KMS-11 (cell line): ENCODE data around the gene ITGA11.

ENCODE experiments used
- H2AFZ ChIP-seq: fragments of 200-600 bp; sonication (generic); 2 replicates; pipeline ENCODE4 v1.6.1; 2016; ENCODE audit warnings: antibody characterized with exemption, mixed run types, low read depth
- H3K27ac ChIP-seq: fragments of 200-600 bp; sonication (generic); 2 replicates; pipeline ENCODE4 v1.6.1; 2016; ENCODE audit warnings: mild to moderate bottlenecking, mixed run types
- H3K27me3 ChIP-seq: fragments of 200-600 bp; sonication (generic); 2 replicates; pipeline ENCODE4 v1.6.1; 2017; ENCODE audit warnings: mild to moderate bottlenecking, low read depth, mixed run types, moderate library complexity; ENCODE audit not compliant: insufficient read depth
- H3K36me3 ChIP-seq: fragments of 200-600 bp; sonication (generic); 2 replicates; pipeline ENCODE4 v1.6.1; 2017; ENCODE audit warnings: mild to moderate bottlenecking, mixed run types; ENCODE audit not compliant: insufficient read depth
- H3K4me1 ChIP-seq: fragments of 200-600 bp; sonication (generic); 2 replicates; pipeline ENCODE4 v1.6.1; 2016; ENCODE audit warnings: mild to moderate bottlenecking, low read depth, mixed run types; ENCODE audit not compliant: poor library complexity, severe bottlenecking
- H3K4me2 ChIP-seq: fragments of 200-600 bp; sonication (generic); 2 replicates; pipeline ENCODE4 v1.7.0; 2016; ENCODE audit warnings: mild to moderate bottlenecking, mixed run types
- H3K4me3 ChIP-seq: fragments of 200-600 bp; sonication (generic); IDR thresholded peaks from 2 replicates; pipeline ENCODE4 v1.6.1; 2017; ENCODE audit warnings: low read depth, low read length, mixed read lengths; ENCODE audit not compliant: insufficient read depth
- H3K79me2 ChIP-seq: fragments of 200-600 bp; sonication (generic); 2 replicates; pipeline ENCODE4 v1.6.1; 2016; ENCODE audit warnings: low read depth, mixed run types; ENCODE audit not compliant: insufficient read depth
- H3K9ac ChIP-seq: fragments of 200-600 bp; sonication (generic); 2 replicates; pipeline ENCODE4 v1.6.1; 2016; ENCODE audit warnings: mild to moderate bottlenecking, mixed run types
- H4K20me1 ChIP-seq: fragments of 200-600 bp; sonication (generic); 2 replicates; pipeline ENCODE4 v1.6.1; 2016; ENCODE audit warnings: mild to moderate bottlenecking, mixed run types; ENCODE audit not compliant: insufficient read depth
- TF ChIP-seq, protein P1 (sequence below): fragments of 200-600 bp; sonication (generic); conservative IDR thresholded peaks from 2 replicates; pipeline ENCODE4 v1.6.1; 2017; ENCODE audit warnings: low read depth, mild to moderate bottlenecking, antibody characterized with exemption, low read length, moderate library complexity, mixed read lengths

The ITGA11 gene

GRCh38 chr15:68370768-68371151, 61.2 kb downstream of the ITGA11 start:
- Histone ChIP-seq H3K36me3 (no peaks in the 10 kb centered on the region), H3K4me1 (no peaks in the 10 kb centered on the region), H3K27ac (no peak overlapping the region), H3K9ac (no peak overlapping the region), H2AFZ (no peak overlapping the region), H3K27me3 (no peaks in the 10 kb centered on the region), H3K4me2 (no peak overlapping the region), H4K20me1 (no peaks in the 10 kb centered on the region), H3K79me2 (no peaks in the 10 kb centered on the region), H3K4me3 (no peak overlapping the region)
- TF ChIP-seq, protein P1, sequence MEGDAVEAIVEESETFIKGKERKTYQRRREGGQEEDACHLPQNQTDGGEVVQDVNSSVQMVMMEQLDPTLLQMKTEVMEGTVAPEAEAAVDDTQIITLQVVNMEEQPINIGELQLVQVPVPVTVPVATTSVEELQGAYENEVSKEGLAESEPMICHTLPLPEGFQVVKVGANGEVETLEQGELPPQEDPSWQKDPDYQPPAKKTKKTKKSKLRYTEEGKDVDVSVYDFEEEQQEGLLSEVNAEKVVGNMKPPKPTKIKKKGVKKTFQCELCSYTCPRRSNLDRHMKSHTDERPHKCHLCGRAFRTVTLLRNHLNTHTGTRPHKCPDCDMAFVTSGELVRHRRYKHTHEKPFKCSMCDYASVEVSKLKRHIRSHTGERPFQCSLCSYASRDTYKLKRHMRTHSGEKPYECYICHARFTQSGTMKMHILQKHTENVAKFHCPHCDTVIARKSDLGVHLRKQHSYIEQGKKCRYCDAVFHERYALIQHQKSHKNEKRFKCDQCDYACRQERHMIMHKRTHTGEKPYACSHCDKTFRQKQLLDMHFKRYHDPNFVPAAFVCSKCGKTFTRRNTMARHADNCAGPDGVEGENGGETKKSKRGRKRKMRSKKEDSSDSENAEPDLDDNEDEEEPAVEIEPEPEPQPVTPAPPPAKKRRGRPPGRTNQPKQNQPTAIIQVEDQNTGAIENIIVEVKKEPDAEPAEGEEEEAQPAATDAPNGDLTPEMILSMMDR = no peak

- Histone ChIP-seq H3K27ac (no peak overlapping the region), H3K36me3 (no peaks in the 10 kb centered on the region), H3K79me2 (no peaks in the 10 kb centered on the region), H3K4me1 (no peaks in the 10 kb centered on the region), H4K20me1 (no peaks in the 10 kb centered on the region), H2AFZ (no peak overlapping the region), H3K4me2 (no peak overlapping the region), H3K4me3 (no peak overlapping the region), H3K27me3 (no peaks in the 10 kb centered on the region), H3K9ac (no peak overlapping the region)
- TF ChIP-seq, protein P1 = no peak
These were observed 61.8 kb downstream of the ITGA11 start for GRCh38 chr15:68369931-68370767.

GRCh38 chr15:68368731-68369435, 63.1 kb downstream of the ITGA11 start:
- no peak overlapping the region for H3K4me2 ChIP-seq
- no peak overlapping the region for H2AFZ ChIP-seq
- no peak overlapping the region for H3K4me3 ChIP-seq
- TF ChIP-seq, protein P1 = no peak
- no peak overlapping the region for H3K27ac ChIP-seq
- no peak overlapping the region for H3K9ac ChIP-seq
- H4K20me1 ChIP-seq = no peaks in the 10 kb centered on the region
- no peaks in the 10 kb centered on the region for H3K36me3 ChIP-seq
- H3K79me2 ChIP-seq = no peaks in the 10 kb centered on the region
- H3K4me1 ChIP-seq = no peaks in the 10 kb centered on the region
- no peaks in the 10 kb centered on the region for H3K27me3 ChIP-seq

- H3K9ac ChIP-seq = no peak overlapping the region
- H3K4me2 ChIP-seq = no peak overlapping the region
- H3K27me3 ChIP-seq = no peaks in the 10 kb centered on the region
- H4K20me1 ChIP-seq = no peaks in the 10 kb centered on the region
- no peak overlapping the region for H3K4me3 ChIP-seq
- TF ChIP-seq, protein P1 = no peak
- H2AFZ ChIP-seq = no peak overlapping the region
- no peaks in the 10 kb centered on the region for H3K4me1 ChIP-seq
- H3K27ac ChIP-seq = no peak overlapping the region
- H3K36me3 ChIP-seq = no peaks in the 10 kb centered on the region
- H3K79me2 ChIP-seq = no peaks in the 10 kb centered on the region
These were observed 64.0 kb downstream of the ITGA11 start for GRCh38 chr15:68367992-68368391.
